HK-2 (cell line): ENCODE measurements around the gene HELT.
"Not testable (repeated sequence)": the region's sequence is repeated elsewhere in the genome, so short reads cannot be mapped to it uniquely, and the experiment has no call there.

Source experiments
- DNase-seq: peaks from one replicate; pipeline ENCODE4 v3.0.0-alpha.2; 2018; ENCODE audit not compliant: unreplicated experiment

The HELT gene

GRCh38 chr4:185017964-185018772 lies at the start of gene HELT:
Gene HELT (plus strand): TSS chr4:185018490. CDS start chr4:185018929, 439 bp downstream.
- no peak for DNase-seq

GRCh38 chr4:184968784-184969201 lies 49.5 kb upstream of the HELT start:
- no peak for DNase-seq

GRCh38 chr4:184969610-184970009 lies 48.7 kb upstream of the HELT start:
- no peak for DNase-seq

- no peak for DNase-seq
Observed at GRCh38 chr4:184972991-184973390, 45.3 kb upstream of the HELT start.

DNA sequence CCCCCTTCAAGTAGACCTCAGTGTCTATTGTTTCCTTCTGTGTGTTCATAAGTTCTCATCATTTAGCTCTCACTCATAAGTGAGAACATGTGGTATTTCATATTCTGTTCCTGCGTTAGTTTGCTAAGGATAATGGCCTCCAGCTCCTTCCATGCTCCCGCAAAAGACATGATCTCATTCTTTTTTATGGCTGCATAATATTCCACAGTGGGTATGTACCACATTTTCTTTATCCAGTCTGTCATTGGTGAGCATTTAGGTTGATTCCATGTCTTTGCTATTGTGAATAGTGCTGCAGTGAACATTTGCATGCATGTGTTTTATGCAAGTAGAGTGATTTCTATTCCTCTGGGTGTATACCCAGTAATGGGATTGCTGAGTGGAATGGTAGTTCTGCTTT lies 41.9 kb upstream of the HELT start:
- not testable (repeated sequence) for DNase-seq

GRCh38 chr4:184977747-184978146 lies 40.5 kb upstream of the HELT start:
- no peak for DNase-seq

DNA sequence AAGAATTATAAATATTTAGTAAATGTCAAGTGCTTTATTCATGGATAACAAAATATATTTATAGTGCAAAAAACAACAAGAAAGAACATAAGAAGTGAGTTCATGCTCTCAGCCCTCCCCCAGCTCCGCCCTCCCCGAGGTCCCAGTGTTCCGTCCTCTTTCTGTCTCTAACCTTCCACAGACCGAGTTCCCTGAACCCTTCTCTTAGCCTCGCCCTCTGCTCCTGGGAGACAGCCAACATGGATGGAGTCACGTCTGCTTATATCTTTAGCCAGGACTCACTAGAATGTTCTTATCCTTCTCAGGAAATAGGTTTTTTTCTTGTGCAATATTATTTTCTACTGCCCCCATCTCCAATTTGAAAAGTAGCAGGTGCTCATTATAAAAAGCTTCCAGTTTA lies 40.1 kb upstream of the HELT start:
- DNase-seq: no peak

- no peak for DNase-seq
Observed at GRCh38 chr4:184979461-184980124, 38.7 kb upstream of the HELT start.

- no peak for DNase-seq
Observed at GRCh38 chr4:184980261-184980660, 38.0 kb upstream of the HELT start.

GRCh38 chr4:184983672-184984356 lies 34.5 kb upstream of the HELT start:
- DNase-seq: peak; percentile 74

GRCh38 chr4:184987493-184988031 lies 30.7 kb upstream of the HELT start:
- DNase-seq: no peak

DNA sequence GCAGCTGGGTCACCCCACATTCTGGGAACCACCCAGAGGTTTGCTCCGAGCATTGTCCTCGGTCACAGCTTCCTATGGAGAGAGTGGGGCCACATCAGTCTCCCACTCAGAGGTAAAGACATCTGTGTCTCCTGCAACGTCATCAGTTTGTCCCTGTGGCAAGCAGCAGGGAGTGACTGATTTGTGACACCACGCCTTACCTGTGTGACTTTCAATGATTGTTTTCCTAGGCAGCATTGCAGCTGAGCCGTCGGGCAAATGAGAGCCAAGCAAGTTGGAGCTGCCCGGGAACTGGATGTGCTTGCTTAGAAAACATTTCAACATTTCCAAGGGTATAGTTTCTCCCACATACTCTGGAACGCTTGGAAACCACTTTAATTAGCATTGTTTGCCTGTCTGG lies 29.7 kb upstream of the HELT start:
- no peak for DNase-seq

DNA sequence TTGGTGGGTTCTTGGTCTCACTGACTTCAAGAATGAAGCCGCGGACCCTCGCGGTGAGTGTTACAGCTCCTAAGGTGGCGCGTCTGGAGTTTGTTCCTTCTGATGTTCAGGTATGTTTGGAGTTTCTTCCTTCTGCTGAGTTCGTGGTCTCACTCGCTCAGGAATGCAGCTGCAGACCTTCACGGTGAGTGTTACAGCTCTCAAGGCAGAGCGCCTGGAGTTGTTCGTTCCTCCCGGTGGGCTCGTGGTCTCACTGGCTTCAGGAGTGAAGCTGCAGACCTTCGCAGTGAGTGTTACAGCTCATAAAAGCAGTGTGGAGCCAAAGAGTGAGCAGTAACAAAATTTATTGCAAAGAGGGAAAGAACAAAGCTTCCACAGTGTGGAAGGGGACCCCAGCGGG lies 29.0 kb upstream of the HELT start:
- DNase-seq: not testable (repeated sequence)

- DNase-seq: not testable (repeated sequence)
Observed at GRCh38 chr4:184990131-184990530, 28.2 kb upstream of the HELT start.

GRCh38 chr4:184991860-184992259 lies 26.4 kb upstream of the HELT start:
- DNase-seq: no peak

DNA sequence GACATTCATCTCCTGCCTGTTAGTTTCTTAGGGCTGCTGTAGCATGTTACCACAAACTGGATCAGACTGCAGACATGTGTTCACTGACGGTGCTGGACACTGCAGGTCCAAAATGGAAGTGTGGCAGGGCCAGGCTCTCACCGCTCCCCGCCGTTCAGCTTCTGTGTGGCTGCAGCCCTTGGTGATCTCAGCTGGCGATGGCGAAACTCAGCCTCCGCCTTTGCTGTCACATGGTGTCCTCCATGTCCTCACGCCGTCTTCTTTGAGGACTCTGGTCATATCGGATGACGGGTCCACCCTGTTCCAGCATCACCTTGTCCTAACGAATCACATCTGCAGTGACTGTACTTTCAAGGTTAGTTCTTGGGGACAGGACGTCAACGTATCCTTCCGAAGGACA lies 25.9 kb upstream of the HELT start:
- DNase-seq: no peak

DNA sequence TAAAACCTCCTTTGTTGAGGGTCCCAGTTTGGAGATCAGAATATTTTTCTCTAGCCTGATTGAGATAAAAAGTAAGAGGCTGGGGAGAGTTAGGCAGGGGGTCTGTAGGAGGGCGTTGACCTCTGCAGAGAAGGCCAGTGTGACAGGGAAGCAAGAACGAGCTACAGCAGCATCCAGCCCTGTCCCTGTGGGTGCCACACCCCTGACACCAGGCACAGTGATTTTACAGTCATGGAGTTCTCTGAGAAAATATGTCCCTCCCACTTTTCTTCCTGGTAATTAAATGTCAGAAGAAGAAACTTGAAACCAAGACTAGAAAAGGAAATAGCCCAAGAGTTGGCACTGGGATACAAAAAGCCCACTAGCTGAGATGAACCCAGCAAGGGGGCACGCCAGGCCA lies 25.0 kb upstream of the HELT start:
- DNase-seq: no peak

DNA sequence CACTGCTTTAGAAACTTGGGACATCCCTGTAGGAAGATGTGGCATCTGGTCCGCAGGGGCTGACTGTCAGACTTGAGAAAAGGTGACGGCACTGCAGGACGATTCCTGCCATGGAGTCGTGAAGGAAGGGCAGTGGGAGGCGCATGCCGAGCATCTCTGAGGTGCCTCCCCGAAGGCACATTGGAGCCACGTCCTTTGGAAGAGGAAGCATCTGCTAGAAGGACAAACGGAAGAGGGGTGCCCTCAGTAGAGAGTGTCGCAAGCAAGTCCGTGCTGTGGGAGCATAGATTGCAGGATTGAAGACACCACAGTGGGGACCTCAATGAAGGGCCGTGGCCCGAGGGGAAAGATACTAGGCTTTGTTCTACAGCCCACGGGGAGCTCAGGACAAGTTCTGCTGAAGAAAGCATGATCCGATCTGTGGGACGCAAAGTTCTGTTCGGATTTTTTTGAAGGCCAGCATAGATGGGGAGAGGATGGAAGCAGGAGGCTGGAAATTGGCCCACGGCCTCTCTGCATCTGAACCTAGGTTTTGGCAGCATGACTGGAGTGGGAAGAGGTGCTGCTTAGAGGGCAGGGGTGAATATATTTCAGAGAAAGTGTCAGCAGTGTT lies 24.2 kb upstream of the HELT start:
- no peak for DNase-seq

DNA sequence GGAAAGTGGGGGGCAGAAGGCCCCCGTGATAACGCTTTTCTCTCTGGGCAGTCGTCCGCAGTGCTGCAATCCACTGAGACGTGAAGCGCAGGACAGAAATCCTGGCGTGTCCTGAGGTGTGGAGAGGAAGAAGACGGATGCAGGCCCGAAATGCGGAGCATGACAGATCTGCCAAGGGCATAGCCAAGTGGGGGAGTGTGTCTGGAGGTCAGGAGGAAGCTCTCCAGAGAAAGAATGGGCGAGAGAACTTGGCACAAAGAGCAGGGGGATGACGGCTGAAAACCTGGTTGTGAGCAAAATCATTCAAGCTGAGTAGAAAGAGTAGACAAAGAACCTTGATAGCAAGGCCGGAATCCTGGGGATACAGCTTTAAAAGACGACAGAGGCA lies 23.7 kb upstream of the HELT start:
- no peak for DNase-seq

DNA sequence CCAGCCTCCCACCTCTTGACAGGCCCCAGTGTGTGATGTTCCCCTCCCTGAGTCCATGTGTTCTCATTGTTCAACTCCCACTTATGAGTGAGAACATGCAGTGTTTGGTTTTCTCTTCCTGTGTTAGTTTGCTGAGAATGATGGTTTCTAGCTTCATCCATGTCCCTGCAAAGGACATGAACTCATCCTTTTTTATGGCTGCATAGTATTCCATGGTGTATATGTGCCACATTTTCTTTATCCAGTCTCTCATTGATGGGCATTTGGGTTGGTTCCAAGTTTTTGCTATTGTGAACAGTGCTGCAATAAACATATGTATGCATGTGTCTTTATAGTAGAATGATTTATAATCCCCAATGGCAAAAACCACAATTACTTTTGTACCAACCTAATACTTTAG lies 20.6 kb upstream of the HELT start:
- DNase-seq: not testable (repeated sequence)

GRCh38 chr4:185002784-185003183 lies 15.5 kb upstream of the HELT start:
- no peak for DNase-seq
